Natural killer cell (primary cell): ENCODE data around the gene CLPTM1. TPM values are rescaled to one million over a fixed set of nuclear protein-coding genes. Genes with fewer than 3 reads are reported as not detected.

Experiments
- ATAC-seq, 3 donors: fragments of 150-1000 bp in 2 of 3; fragments of 200-7000 bp in 1 of 3; cut with Tn5 transposase; 1 replicate in 1 of 3; 2 replicates in 2 of 3; pipeline ENCODE4 v1.10.0; 2021; ENCODE audit warnings: mild to moderate bottlenecking in 2 of 3, moderate library complexity in 2 of 3
- DNase-seq, 2 donors: peaks; one replicate each; pipeline versions ENCODE4 v3.0.0 to v3.0.0-alpha.2; 2013 to 2021; ENCODE audit warnings: mixed read lengths in 1 of 2
- H3K27ac ChIP-seq: one replicate; pipeline ENCODE4 v1.5.1; 2013; ENCODE audit warnings: mild to moderate bottlenecking, low read length
- H3K27me3 ChIP-seq: one replicate; pipeline ENCODE4 v1.6.1; 2013; ENCODE audit warnings: low read length; ENCODE audit not compliant: control insufficient read depth, insufficient read depth
- H3K36me3 ChIP-seq: one replicate; pipeline ENCODE4 v1.6.1; 2013; ENCODE audit warnings: low read length; ENCODE audit not compliant: control insufficient read depth, insufficient read depth
- H3K4me1 ChIP-seq: one replicate; pipeline ENCODE4 v1.6.1; 2013; ENCODE audit warnings: low read length; ENCODE audit not compliant: control insufficient read depth, insufficient read depth
- H3K4me3 ChIP-seq: one replicate; pipeline ENCODE4 v1.5.1; 2013; ENCODE audit warnings: low read length
- H3K9me3 ChIP-seq: one replicate; pipeline ENCODE4 v1.6.1; 2013; ENCODE audit warnings: low read length; ENCODE audit not compliant: control insufficient read depth, insufficient read depth
- H3K27ac Mint-ChIP-seq, 2 donors: one replicate each; pipeline ENCODE4 v1.8.0; 2022; ENCODE audit warnings: mild to moderate bottlenecking in 2 of 2, mixed read lengths in 2 of 2, moderate library complexity in 1 of 2
- H3K27me3 Mint-ChIP-seq, 2 donors: one replicate each; pipeline ENCODE4 v1.8.0; 2022; ENCODE audit warnings: low read depth in 2 of 2, mixed read lengths in 2 of 2
- H3K36me3 Mint-ChIP-seq: one replicate; pipeline ENCODE4 v1.8.0; 2022; ENCODE audit warnings: mixed read lengths
- H3K4me1 Mint-ChIP-seq, 2 donors: one replicate each; pipeline ENCODE4 v1.8.0; 2022; ENCODE audit warnings: mixed read lengths in 2 of 2
- H3K4me3 Mint-ChIP-seq: one replicate; pipeline ENCODE4 v1.8.0; 2022; ENCODE audit warnings: mild to moderate bottlenecking, moderate library complexity, mixed read lengths
- H3K9me3 Mint-ChIP-seq, 2 donors: one replicate each; pipeline ENCODE4 v1.8.0; 2022; ENCODE audit warnings: mixed read lengths in 2 of 2
- CTCF ChIP-seq: fragments of 200-600 bp; IDR thresholded peaks from one replicate; pipeline ENCODE4 v1.8.0; 2022; ENCODE audit warnings: antibody characterized with exemption
- WGBS: methylation state at CpG from one replicate; pipeline ENCODE4 v1.1.7; 2013; ENCODE audit warnings: missing lambda C conversion rate; ENCODE audit not compliant: insufficient coverage; 5-methylcytosine and 5-hydroxymethylcytosine counted together
- intact Hi-C: fragments of 100-400 bp; cut with micrococcal nuclease; formaldehyde crosslinking; loops from one replicate; pipeline ENCODE4 v1.14.2; 2022
- total RNA-seq, 4 donors: library from RNA; stranded (reverse); fragments of 120-200 nt in 1 of 4; gene quantifications; one replicate each; pipeline versions ENCODE4 v1.2.3 to v1.2.4, GENCODE V29; 2013 to 2022

Gene CLPTM1
- total RNA-seq, 3 donors from 2014 or later (not counting 1 experiment from before 2014, with no cell fraction given) = 97.1 to 125 (median 120) TPM

GRCh38 chr19:44960906-44961728, 5.9 kb downstream of the CLPTM1 start:
- intact Hi-C loops = no loop called here
- Histone ChIP-seq H3K27me3 (no peaks in the 10 kb centered on the region), H3K9me3 (no peaks in the 10 kb centered on the region), H3K4me3 (no peak overlapping the region), H3K36me3 (peaks cover 24% of the 10 kb centered on the region), H3K4me1 (peaks cover 29% of the 10 kb centered on the region), H3K27ac (peak overlapping the region; percentile 44)
- Mint-ChIP-seq H3K27ac (peak overlapping the region in 1 of 2 donors; percentile 0), H3K27me3 (no peaks in the 10 kb centered on the region), H3K36me3 (no peaks in the 10 kb centered on the region), H3K9me3 (no peaks in the 10 kb centered on the region), H3K4me1 (peaks cover 25 to 34% of the 10 kb centered on the region in 2 donors), H3K4me3 (no peak overlapping the region)
- WGBS = 76% methylated on average over 8 of the region's 8 CpGs
- DNase-seq (no peak), ATAC-seq (no peak)
- TF ChIP-seq CTCF = no peak

- Histone ChIP-seq H3K36me3 (peaks cover 24% of the 10 kb centered on the region), H3K27me3 (no peaks in the 10 kb centered on the region), H3K9me3 (no peaks in the 10 kb centered on the region), H3K4me1 (peaks cover 23% of the 10 kb centered on the region), H3K27ac (peak overlapping the region; percentile 3), H3K4me3 (no peak overlapping the region)
- 94% methylated on average over 6 of the region's 8 CpGs for WGBS
- Mint-ChIP-seq H3K9me3 (no peaks in the 10 kb centered on the region), H3K4me3 (no peak overlapping the region), H3K27me3 (no peaks in the 10 kb centered on the region), H3K36me3 (no peaks in the 10 kb centered on the region), H3K4me1 (peaks cover 18 to 28% of the 10 kb centered on the region in 2 donors), H3K27ac (peak overlapping the region in 1 of 2 donors; percentile 0)
- ATAC-seq (no peak), DNase-seq (no peak)
- TF ChIP-seq CTCF = no peak
- intact Hi-C loops = no loop called here
Observed at GRCh38 chr19:44961821-44962220, 6.6 kb downstream of the CLPTM1 start.

GRCh38 chr19:44968118-44968517, 12.9 kb downstream of the CLPTM1 start:
- no peak for ATAC-seq
- no peaks in the 10 kb centered on the region for H3K36me3 Mint-ChIP-seq
- TF ChIP-seq CTCF = no peak

More at GRCh38 chr19:44968118-44968517, 12.9 kb downstream of the CLPTM1 start:
- Histone ChIP-seq H3K36me3 (peaks cover 31% of the 10 kb centered on the region), H3K27me3 (no peaks in the 10 kb centered on the region), H3K4me1 (no peaks in the 10 kb centered on the region), H3K27ac (no peak overlapping the region), H3K9me3 (no peaks in the 10 kb centered on the region), H3K4me3 (no peak overlapping the region)
- H3K27me3 Mint-ChIP-seq = no peaks in the 10 kb centered on the region
- no peaks in the 10 kb centered on the region for H3K9me3 Mint-ChIP-seq
- H3K27ac Mint-ChIP-seq = peak overlapping the region in 1 of 2 donors; percentile 3
- no peak overlapping the region for H3K4me3 Mint-ChIP-seq
- WGBS = 93% methylated on average over 5 of the region's 5 CpGs
- no peak for DNase-seq
- intact Hi-C loops = no loop called here
- H3K4me1 Mint-ChIP-seq = peaks cover 0 to 11% of the 10 kb centered on the region in 2 donors
